SU-DHL-6 (cell line): ENCODE data around the gene HOXB5.

Experiments used
- H2AFZ ChIP-seq: fragments of 200-600 bp; sonication (generic); 2 replicates; pipeline ENCODE4 v1.6.1; 2014; ENCODE audit warnings: low read depth, mild to moderate bottlenecking, moderate library complexity, mixed read lengths, antibody characterized with exemption, low read length; ENCODE audit not compliant: severe bottlenecking
- H3F3A ChIP-seq: fragments of 200-600 bp; shearing (Covaris generic); 2 replicates; pipeline ENCODE4 v1.6.0; 2016; ENCODE audit warnings: antibody characterized with exemption, mild to moderate bottlenecking; ENCODE audit not compliant: insufficient read depth
- H3K27ac ChIP-seq: fragments of 200-600 bp; sonication (generic); 2 replicates; pipeline ENCODE4 v1.5.1; 2016; ENCODE audit warnings: low read depth, mild to moderate bottlenecking, low read length, moderate library complexity, mixed read lengths
- H3K27me3 ChIP-seq: fragments of 200-600 bp; sonication (generic), shearing (Covaris generic); 2 replicates; pipeline ENCODE4 v1.6.0; 2014; ENCODE audit warnings: mild to moderate bottlenecking, low read length
- H3K36me3 ChIP-seq: fragments of 200-600 bp; sonication (generic); 2 replicates; pipeline ENCODE4 v1.6.1; 2014; ENCODE audit warnings: mild to moderate bottlenecking, low read length, mixed read lengths
- H3K4me2 ChIP-seq: fragments of 300-600, 200-600 bp; shearing (Covaris generic), sonication (generic); 2 replicates; pipeline ENCODE4 v1.6.0; 2014; ENCODE audit warnings: low read length, low read depth, mild to moderate bottlenecking; ENCODE audit not compliant: poor library complexity, severe bottlenecking
- H3K4me3 ChIP-seq: fragments of 200-600 bp; sonication (generic); 2 replicates; pipeline ENCODE4 v1.5.1; 2014; ENCODE audit warnings: antibody characterized with exemption, low read length, mild to moderate bottlenecking, mixed read lengths; ENCODE audit not compliant: insufficient read depth, poor library complexity, severe bottlenecking
- H3K79me2 ChIP-seq: fragments of 200-600 bp; sonication (generic); 2 replicates; pipeline ENCODE4 v1.6.1; 2014; ENCODE audit warnings: mild to moderate bottlenecking, low read length, moderate library complexity; ENCODE audit not compliant: insufficient read depth
- H3K9ac ChIP-seq: fragments of 200-600 bp; sonication (generic); 2 replicates; pipeline ENCODE4 v1.7.0; 2014; ENCODE audit warnings: mild to moderate bottlenecking, low read length
- H3K9me2 ChIP-seq: fragments of 200-600 bp; sonication (generic); replicated peaks from 2 replicates; pipeline ENCODE4 v1.6.1; 2014; ENCODE audit warnings: low read length; ENCODE audit not compliant: insufficient read depth
- H3K9me3 ChIP-seq: fragments of 200-600 bp; sonication (generic); 2 replicates; pipeline ENCODE4 v1.6.1; 2014; ENCODE audit warnings: low read length, mixed read lengths; ENCODE audit not compliant: insufficient read depth
- H4K20me1 ChIP-seq: fragments of 200-600 bp; sonication (generic); 2 replicates; pipeline ENCODE4 v1.6.1; 2014; ENCODE audit warnings: low read depth, mild to moderate bottlenecking, antibody characterized with exemption, low read length, moderate library complexity, mixed read lengths
- EZH2phosphoT487 ChIP-seq: fragments of 200-600 bp; sonication (generic), shearing (Covaris generic); conservative IDR thresholded peaks from 2 replicates; pipeline ENCODE4 v1.6.1; 2018; ENCODE audit warnings: mild to moderate bottlenecking, antibody characterized with exemption, low read length, moderate library complexity, mixed read lengths
- TF ChIP-seq, protein P1 (sequence below): fragments of 200-600 bp; sonication (generic); IDR thresholded peaks from one replicate; pipeline ENCODE4 v1.5.1; 2017; ENCODE audit warnings: antibody characterized with exemption, mild to moderate bottlenecking, low read length, moderate library complexity; ENCODE audit not compliant: insufficient read depth, poor library complexity, severe bottlenecking

The HOXB5 gene

DNA sequence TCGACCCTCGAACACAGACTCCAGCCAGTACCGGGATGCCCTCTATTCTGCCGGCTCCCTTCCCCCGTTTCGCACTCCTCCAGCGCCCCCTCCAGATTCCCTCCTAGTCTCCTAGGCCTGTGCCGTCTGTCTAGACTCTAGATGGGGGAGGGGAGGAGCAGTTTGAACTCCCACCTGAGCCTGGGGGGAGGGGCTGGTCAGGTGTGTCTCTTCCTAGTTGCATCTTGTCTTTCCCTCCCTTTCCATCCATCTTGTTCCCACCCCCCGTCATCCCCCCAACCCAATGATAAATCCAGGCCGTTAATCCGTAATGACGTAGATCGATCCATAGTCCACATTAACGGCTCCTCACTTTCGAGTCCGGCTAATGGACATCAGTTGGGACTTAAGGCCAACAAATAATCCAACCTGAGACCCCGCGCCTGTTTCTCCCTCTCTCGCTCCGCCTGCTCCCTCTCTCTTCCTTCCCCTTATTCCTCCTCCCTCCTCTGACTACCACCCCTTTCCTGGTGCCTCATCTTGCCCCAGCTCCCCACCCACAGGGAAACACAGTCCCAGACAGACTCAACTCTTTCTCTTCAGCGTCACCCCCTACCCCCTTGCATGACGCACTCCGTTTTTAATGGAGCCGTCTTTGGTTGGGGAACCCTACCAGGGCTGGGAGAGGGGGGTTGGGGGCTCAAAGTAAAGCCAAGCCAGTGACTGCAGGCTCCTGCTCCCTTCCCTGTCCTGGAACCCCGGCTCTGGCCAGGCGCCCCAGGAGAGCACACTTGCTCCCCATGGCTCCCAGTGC lies 3.4 kb upstream of the HOXB5 start:
- no peak overlapping the region for H2AFZ ChIP-seq
- H3K36me3 ChIP-seq = no peaks in the 10 kb centered on the region
- no peak overlapping the region for H3K4me2 ChIP-seq
- no peak overlapping the region for H3K9ac ChIP-seq
- no peak overlapping the region for H3K27ac ChIP-seq
- no peaks in the 10 kb centered on the region for H3K9me2 ChIP-seq
- TF ChIP-seq, protein P1, sequence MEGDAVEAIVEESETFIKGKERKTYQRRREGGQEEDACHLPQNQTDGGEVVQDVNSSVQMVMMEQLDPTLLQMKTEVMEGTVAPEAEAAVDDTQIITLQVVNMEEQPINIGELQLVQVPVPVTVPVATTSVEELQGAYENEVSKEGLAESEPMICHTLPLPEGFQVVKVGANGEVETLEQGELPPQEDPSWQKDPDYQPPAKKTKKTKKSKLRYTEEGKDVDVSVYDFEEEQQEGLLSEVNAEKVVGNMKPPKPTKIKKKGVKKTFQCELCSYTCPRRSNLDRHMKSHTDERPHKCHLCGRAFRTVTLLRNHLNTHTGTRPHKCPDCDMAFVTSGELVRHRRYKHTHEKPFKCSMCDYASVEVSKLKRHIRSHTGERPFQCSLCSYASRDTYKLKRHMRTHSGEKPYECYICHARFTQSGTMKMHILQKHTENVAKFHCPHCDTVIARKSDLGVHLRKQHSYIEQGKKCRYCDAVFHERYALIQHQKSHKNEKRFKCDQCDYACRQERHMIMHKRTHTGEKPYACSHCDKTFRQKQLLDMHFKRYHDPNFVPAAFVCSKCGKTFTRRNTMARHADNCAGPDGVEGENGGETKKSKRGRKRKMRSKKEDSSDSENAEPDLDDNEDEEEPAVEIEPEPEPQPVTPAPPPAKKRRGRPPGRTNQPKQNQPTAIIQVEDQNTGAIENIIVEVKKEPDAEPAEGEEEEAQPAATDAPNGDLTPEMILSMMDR = no peak
- no peak for TF ChIP-seq EZH2phosphoT487
- H3K27me3 ChIP-seq = no peaks in the 10 kb centered on the region
- no peak overlapping the region for H3K4me3 ChIP-seq
- H3F3A ChIP-seq = no peaks in the 10 kb centered on the region
- no peaks in the 10 kb centered on the region for H4K20me1 ChIP-seq
- no peaks in the 10 kb centered on the region for H3K9me3 ChIP-seq
- H3K79me2 ChIP-seq = no peaks in the 10 kb centered on the region

DNA sequence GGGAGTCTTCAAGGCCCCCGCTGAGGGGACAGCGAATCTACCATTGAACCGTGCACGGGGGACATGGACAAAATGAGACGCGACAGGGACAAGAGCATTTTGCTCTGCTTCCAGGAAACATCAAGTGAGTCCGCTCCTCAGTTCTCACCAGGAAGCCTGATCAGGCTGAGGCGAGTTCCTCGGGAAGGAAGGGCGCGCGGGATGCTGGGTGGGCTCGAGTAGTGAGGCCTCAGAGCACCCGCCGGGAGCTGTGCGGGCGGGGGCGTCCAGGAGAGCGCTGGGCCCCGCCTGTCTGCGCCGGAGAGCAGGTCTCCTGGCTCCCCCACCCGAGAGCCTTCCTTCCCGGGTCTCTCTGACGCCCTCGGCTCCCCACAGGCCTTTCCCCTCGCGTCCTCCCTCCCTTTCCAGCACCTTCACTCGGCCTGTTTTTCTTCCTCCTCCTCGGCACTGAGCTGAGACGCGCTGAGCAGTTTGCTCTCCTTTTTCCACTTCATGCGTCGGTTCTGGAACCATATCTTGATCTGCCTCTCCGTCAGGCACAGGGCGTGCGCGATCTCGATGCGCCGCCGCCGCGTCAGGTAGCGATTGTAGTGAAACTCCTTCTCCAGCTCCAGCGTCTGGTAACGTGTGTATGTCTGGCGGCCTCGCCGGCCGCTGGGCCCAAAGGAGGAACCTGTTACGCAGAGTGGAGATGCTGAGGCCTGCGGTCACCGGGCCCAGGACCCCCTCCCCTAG lies 2.6 kb upstream of the HOXB5 start:
- H3K79me2 ChIP-seq = no peaks in the 10 kb centered on the region
- H3K36me3 ChIP-seq = no peaks in the 10 kb centered on the region
- no peak overlapping the region for H3K9ac ChIP-seq
- H3F3A ChIP-seq = no peaks in the 10 kb centered on the region
- no peaks in the 10 kb centered on the region for H3K27me3 ChIP-seq
- no peaks in the 10 kb centered on the region for H4K20me1 ChIP-seq
- H3K27ac ChIP-seq = no peak overlapping the region
- H3K4me2 ChIP-seq = no peak overlapping the region
- H2AFZ ChIP-seq = no peak overlapping the region
- TF ChIP-seq, protein P1 = no peak
- TF ChIP-seq EZH2phosphoT487 = no peak
- no peaks in the 10 kb centered on the region for H3K9me2 ChIP-seq
- no peak overlapping the region for H3K4me3 ChIP-seq
- H3K9me3 ChIP-seq = no peaks in the 10 kb centered on the region

DNA sequence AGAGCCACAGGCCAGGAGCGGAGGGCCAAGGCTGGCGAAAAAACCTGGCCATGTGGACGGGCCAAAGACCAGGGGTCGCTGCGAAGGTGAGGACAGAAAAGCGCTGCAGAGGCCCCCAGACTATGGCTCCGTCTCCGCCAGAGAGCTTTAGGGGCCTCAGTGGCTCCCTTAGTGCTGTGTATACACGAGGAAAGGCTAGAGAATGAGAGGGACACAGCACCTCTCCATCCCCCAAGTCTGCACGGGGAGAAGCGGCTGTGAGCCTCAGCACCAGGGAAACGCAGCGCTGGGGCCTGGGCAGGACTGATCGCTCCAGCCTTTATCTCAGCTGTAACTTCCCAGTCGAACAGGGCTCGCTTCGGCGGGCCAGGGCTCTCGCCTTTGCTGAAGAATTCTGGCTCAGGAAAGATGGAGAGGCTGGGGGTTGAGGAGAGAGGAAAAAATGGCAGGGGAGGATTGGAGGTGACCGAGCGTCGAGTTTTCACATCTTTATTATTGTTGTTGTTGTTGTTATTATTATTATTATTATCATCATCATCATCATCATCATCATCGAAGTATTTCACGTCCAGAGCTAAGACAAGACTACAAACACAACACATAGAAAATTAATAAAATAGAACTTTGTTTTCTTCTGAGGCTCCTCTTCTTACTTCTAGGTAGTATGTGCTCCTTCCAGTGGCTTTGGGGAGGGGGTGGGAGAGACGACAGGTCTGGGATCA lies 1.9 kb upstream of the HOXB5 start:
- Histone ChIP-seq H3K4me3 (no peak overlapping the region), H3K9ac (no peak overlapping the region), H3K4me2 (no peak overlapping the region), H3K79me2 (no peaks in the 10 kb centered on the region), H2AFZ (no peak overlapping the region), H3F3A (no peaks in the 10 kb centered on the region), H3K9me2 (no peaks in the 10 kb centered on the region), H3K27ac (no peak overlapping the region), H3K36me3 (no peaks in the 10 kb centered on the region), H3K27me3 (no peaks in the 10 kb centered on the region), H3K9me3 (no peaks in the 10 kb centered on the region), H4K20me1 (no peaks in the 10 kb centered on the region)
- TF ChIP-seq, protein P1 = no peak
- TF ChIP-seq EZH2phosphoT487 = no peak
